Fibroblast of the aortic adventitia (primary cell): ENCODE measurements around the gene GPAM. TPM values are rescaled to one million over a fixed set of nuclear protein-coding genes. Genes with fewer than 3 reads are reported as not detected.
A peak's percentile ranks its signal among the peaks of the same experiment; 100 is the strongest.

Experiments used
- DNase-seq: peaks from one replicate; pipeline ENCODE4 v3.0.0-alpha.2; 2010; ENCODE audit warnings: low read depth
- H3K4me3 ChIP-seq: 2 replicates; pipeline ENCODE4 v1.5.1; 2011; ENCODE audit warnings: low read depth, mild to moderate bottlenecking, control low read depth, low read length, moderate library complexity
- CTCF ChIP-seq: IDR thresholded peaks from 2 replicates; pipeline ENCODE4 v1.5.1; 2011; ENCODE audit warnings: mild to moderate bottlenecking, low read length, control low read depth, inconsistent platforms; ENCODE audit not compliant: insufficient read depth
- total RNA-seq: library from RNA; depleted of rRNA; stranded (reverse); fragments of >200 nt; gene quantifications from 2 replicates; pipeline ENCODE4 v1.2.3, GENCODE V29; 2012; ENCODE audit warnings: low replicate concordance

Gene GPAM
- total RNA-seq, 1 donor = 10.9 TPM

GRCh38 chr10:112166800-112167199 is 16.8 kb downstream of the GPAM start:
- TF ChIP-seq CTCF = no peak
- H3K4me3 ChIP-seq = no peak overlapping the region
- no peak for DNase-seq

- no peak overlapping the region for H3K4me3 ChIP-seq
- no peak for DNase-seq
- no peak for TF ChIP-seq CTCF
Measured at GRCh38 chr10:112161757-112162518, 21.6 kb downstream of the GPAM start.

GRCh38 chr10:112160834-112161233 is 22.7 kb downstream of the GPAM start:
- DNase-seq = no peak
- TF ChIP-seq CTCF = no peak
- H3K4me3 ChIP-seq = no peak overlapping the region

- TF ChIP-seq CTCF = no peak
- H3K4me3 ChIP-seq = no peak overlapping the region
- no peak for DNase-seq
Measured at GRCh38 chr10:112159469-112159868, 24.1 kb downstream of the GPAM start.

- no peak for TF ChIP-seq CTCF
- peak; percentile 37 for DNase-seq
- H3K4me3 ChIP-seq = no peak overlapping the region
Measured at GRCh38 chr10:112151524-112152039, 32.0 kb downstream of the GPAM start.

- DNase-seq = no peak
- no peak for TF ChIP-seq CTCF
- no peak overlapping the region for H3K4me3 ChIP-seq
Measured at GRCh38 chr10:112148331-112148730, 35.2 kb downstream of the GPAM start.
